Ovary (tissue), 9 donors: ENCODE measurements around the gene RIOX2. TPM values are rescaled to one million over a fixed set of nuclear protein-coding genes. Genes with fewer than 3 reads are reported as not detected.

ENCODE experiments used
- DNase-seq, 5 donors: peaks; one replicate each; pipeline ENCODE4 v3.0.0-alpha.2; 2019 to 2020
- H3K27ac ChIP-seq, 2 donors: fragments of 200-600 bp; one replicate each; pipeline versions ENCODE4 v1.5.1 to v1.8.0; 2019 to 2022
- H3K27me3 ChIP-seq: fragments of 200-600 bp; one replicate; pipeline ENCODE4 v1.8.0; 2022
- H3K36me3 ChIP-seq: fragments of 200-600 bp; sonication (generic); one replicate; pipeline ENCODE4 v1.5.1; 2019
- H3K4me1 ChIP-seq: one replicate; pipeline ENCODE4 v1.8.1; 2013; ENCODE audit warnings: mild to moderate bottlenecking, moderate library complexity; ENCODE audit not compliant: insufficient read depth
- H3K4me3 ChIP-seq: fragments of 200-600 bp; sonication (generic); one replicate; pipeline ENCODE4 v1.5.1; 2017
- H3K9me3 ChIP-seq, 2 donors: fragments of 200-600 bp in 1 of 2; sonication (generic) in 1 of 2; one replicate each; pipeline versions ENCODE4 v1.5.1 to v1.8.1; 2013 to 2019; ENCODE audit warnings: mild to moderate bottlenecking in 1 of 2, moderate library complexity in 1 of 2
- CTCF ChIP-seq, 3 donors: fragments of 450-650 bp in 2 of 3; fragments of 200-600 bp in 1 of 3; IDR thresholded peaks; one replicate each; pipeline versions ENCODE4 v1.5.1 to v1.8.0; 2016 to 2022; ENCODE audit warnings: antibody characterized with exemption in 3 of 3, mild to moderate bottlenecking in 1 of 3
- EP300 ChIP-seq: sonication (generic); formaldehyde crosslinking; IDR thresholded peaks from one replicate; pipeline ENCODE4 v1.6.1; 2017; ENCODE audit warnings: antibody characterized with exemption
- POLR2A ChIP-seq: fragments of 450-650 bp; IDR thresholded peaks from one replicate; pipeline ENCODE4 v1.6.1; 2017; ENCODE audit warnings: antibody characterized with exemption, mild to moderate bottlenecking, moderate library complexity
- WGBS, 3 donors: extraction: QIAGEN DNeasy Blood & Tissue Kit in 1 of 3; methylation state at CpG; one replicate each; pipeline versions ENCODE4 v1.1.5 to v1.1.7; 2013 to 2017; 5-methylcytosine and 5-hydroxymethylcytosine counted together
- intact Hi-C, 4 donors: fragments of 100-400 bp; cut with DNase I; formaldehyde crosslinking; loops; one replicate each; pipeline versions ENCODE4 v1.11.0 to v1.15.1; 2022 to 2023
- polyA plus RNA-seq, 2 donors: library from polyadenylated mRNA; stranded (reverse); fragments of 200-250 nt in 1 of 2; fragments of 350-450 nt in 1 of 2; fragmentation: Illumina TruSeq in 1 of 2; extraction: RNeasy Lipid Tissue Mini Kit (QIAGEN cat#74804) in 1 of 2; gene quantifications; one replicate each; pipeline ENCODE4 v1.2.3, GENCODE V29; 2013 to 2014
- total RNA-seq, 7 donors: library from RNA; depleted of rRNA in 2 of 7; stranded (reverse); fragments of >200 nt in 2 of 7; fragmentation: NEBNext Ultra II Directional in 3 of 7; extraction: Animal tissue kit (Norgen Biotek cat#: 25700) in 3 of 7; gene quantifications; one replicate each; pipeline versions ENCODE4 v1.1.0 to v1.2.4, GENCODE V29; 2016 to 2023
- donor health status: DM: no; HTN: no; CAD: no; lungs with moderate emphysema.
- donor health status: DM: no; HTN: no; CAD: no.
- donor health status: Bipolar disorder and iron deficiency.
- donor health status: DM: yes; HTN: yes; CAD: no.
- donor health status: DM: no; HTN: no; CAD: no.
- donor health status: DM: yes; HTN: yes; CAD: no.

Gene RIOX2
- total and polyA plus RNA-seq, 9 donors: 10.3 to 36.7 (median 22.7) TPM

- TF ChIP-seq POLR2A: no peak
- TF ChIP-seq EP300: no peak
- H3K27ac ChIP-seq: no peak overlapping the region
- intact Hi-C loops: no loop called here
- no peak overlapping the region for H3K4me3 ChIP-seq
- H3K4me1 ChIP-seq: no peaks in the 10 kb centered on the region
- no peaks in the 10 kb centered on the region for H3K9me3 ChIP-seq
- 93 to 100% (median 96%) methylated on average over 1 of the region's 1 CpG for WGBS, 3 donors
- no peaks in the 10 kb centered on the region for H3K36me3 ChIP-seq
- H3K27me3 ChIP-seq: no peaks in the 10 kb centered on the region
- DNase-seq: no peak
Measured at GRCh38 chr3:97952872-97953271, 19.4 kb downstream of the RIOX2 start.

- intact Hi-C loops: no loop called here
Measured at GRCh38 chr3:97952280-97952679, 20.0 kb downstream of the RIOX2 start.

GRCh38 chr3:97950360-97950759 lies 21.9 kb downstream of the RIOX2 start:
- WGBS, 3 donors: 80 to 86% (median 81%) methylated on average over 3 of the region's 3 CpGs
- Histone ChIP-seq H3K36me3 (no peaks in the 10 kb centered on the region), H3K9me3 (no peaks in the 10 kb centered on the region), H3K27ac (no peak overlapping the region), H3K4me1 (no peaks in the 10 kb centered on the region), H3K4me3 (no peak overlapping the region), H3K27me3 (no peaks in the 10 kb centered on the region)
- intact Hi-C loops: no loop called here
- DNase-seq: no peak
- TF ChIP-seq POLR2A: no peak
- no peak for TF ChIP-seq CTCF (IDR thresholded peaks at IDR 0.05)
- no peak for TF ChIP-seq EP300

More at GRCh38 chr3:97952280-97952679, 20.0 kb downstream of the RIOX2 start:
- no peak for TF ChIP-seq POLR2A
- TF ChIP-seq EP300: no peak
- no peak for TF ChIP-seq CTCF (IDR thresholded peaks at IDR 0.05)
- H3K4me1 ChIP-seq: no peaks in the 10 kb centered on the region
- H3K27me3 ChIP-seq: no peaks in the 10 kb centered on the region
- WGBS, 3 donors: 85 to 92% (median 90%) methylated on average over 3 of the region's 3 CpGs
- no peaks in the 10 kb centered on the region for H3K36me3 ChIP-seq
- H3K27ac ChIP-seq: no peak overlapping the region
- no peaks in the 10 kb centered on the region for H3K9me3 ChIP-seq
- no peak overlapping the region for H3K4me3 ChIP-seq
- DNase-seq: peak in 2 of 5 donors; percentile 12 to 52

GRCh38 chr3:97949743-97950142 lies 22.5 kb downstream of the RIOX2 start:
- no peaks in the 10 kb centered on the region for H3K36me3 ChIP-seq
- intact Hi-C loops: no loop called here
- no peak overlapping the region for H3K4me3 ChIP-seq
- no peaks in the 10 kb centered on the region for H3K9me3 ChIP-seq
- no peaks in the 10 kb centered on the region for H3K4me1 ChIP-seq
- 29 to 47% (median 33%) methylated on average over 5 of the region's 5 CpGs for WGBS, 3 donors
- no peak for DNase-seq
- TF ChIP-seq CTCF (IDR thresholded peaks at IDR 0.05) (no peak), POLR2A (no peak), EP300 (no peak)
- no peaks in the 10 kb centered on the region for H3K27me3 ChIP-seq
- no peak overlapping the region for H3K27ac ChIP-seq

- Histone ChIP-seq H3K27ac (no peak overlapping the region), H3K4me1 (no peaks in the 10 kb centered on the region), H3K27me3 (no peaks in the 10 kb centered on the region), H3K4me3 (no peak overlapping the region), H3K9me3 (no peaks in the 10 kb centered on the region), H3K36me3 (no peaks in the 10 kb centered on the region)
- DNase-seq: no peak
- 92 to 97% (median 96%) methylated on average over 2 of the region's 2 CpGs for whole genome bisulfite sequencing, 3 donors
- TF ChIP-seq CTCF (IDR thresholded peaks at IDR 0.05): no peak
- TF ChIP-seq EP300: no peak
- TF ChIP-seq POLR2A: no peak
- intact Hi-C loops: no loop called here
Measured at GRCh38 chr3:97949110-97949485, 23.1 kb downstream of the RIOX2 start.
